HepG2 (cell line): ENCODE data around the gene CACNA1I. TPM values are rescaled to one million over a fixed set of nuclear protein-coding genes. Genes with fewer than 3 reads are reported as not detected.

Experiments
- AKAP8 ChIP-seq: sonication (generic); formaldehyde crosslinking; IDR thresholded peaks from 2 replicates; pipeline ENCODE4 v1.5.1; 2020; ENCODE audit warnings: mild to moderate bottlenecking, missing genetic modification reagents
- BCL6 ChIP-seq: IDR thresholded peaks from 2 replicates; pipeline ENCODE4 v1.6.1; 2016; ENCODE audit warnings: missing genetic modification reagents, missing compliant biosample characterization
- FOXA3 ChIP-seq: IDR thresholded peaks from 2 replicates; pipeline ENCODE4 v1.6.1; 2016; ENCODE audit warnings: missing genetic modification reagents, missing compliant biosample characterization
- FOXK1 ChIP-seq: sonication (generic); formaldehyde crosslinking; IDR thresholded peaks from 2 replicates; pipeline ENCODE4 v1.4.0; 2020; ENCODE audit warnings: low read depth, missing genetic modification reagents, borderline replicate concordance
- NR2C2 ChIP-seq: sonication (generic); formaldehyde crosslinking; IDR thresholded peaks from 2 replicates; pipeline ENCODE4 v1.4.0; 2020; ENCODE audit warnings: missing genetic modification reagents, mild to moderate bottlenecking, moderate library complexity, borderline replicate concordance
- NR2F1 ChIP-seq, 2 experiments: fragments of 450-650 bp in 1 of 2; formaldehyde crosslinking in 1 of 2; IDR thresholded peaks; 2 replicates each; pipeline versions ENCODE4 v1.5.0 to v1.6.1; 2016 to 2020; ENCODE audit warnings: mild to moderate bottlenecking in 1 of 2, missing compliant biosample characterization in 1 of 2, missing genetic modification reagents in 1 of 2, moderate library complexity in 1 of 2
- PAXIP1 ChIP-seq: sonication (generic); formaldehyde crosslinking; conservative IDR thresholded peaks from 2 replicates; pipeline ENCODE4 v1.4.0; 2020; ENCODE audit warnings: mild to moderate bottlenecking, missing genetic modification reagents, moderate library complexity
- POLR2G ChIP-seq: fragments of 200-400 bp; formaldehyde crosslinking; IDR thresholded peaks from 2 replicates; pipeline ENCODE4 v1.6.1; 2018; ENCODE audit warnings: mild to moderate bottlenecking, low read depth, low read length, moderate library complexity
- RARA ChIP-seq: IDR thresholded peaks from 2 replicates; pipeline ENCODE4 v1.6.1; 2016; ENCODE audit warnings: missing genetic modification reagents, missing compliant biosample characterization
- RXRA ChIP-seq: sonication (generic); formaldehyde crosslinking; IDR thresholded peaks from 2 replicates; pipeline ENCODE4 v1.5.1; 2020; ENCODE audit warnings: missing genetic modification reagents
- SOX6 ChIP-seq, 2 experiments: fragments of 450-650 bp in 1 of 2; sonication (generic) in 1 of 2; formaldehyde crosslinking in 1 of 2; IDR thresholded peaks; 2 replicates each; pipeline versions ENCODE4 v1.4.0 to v1.6.1; 2017 to 2020; ENCODE audit warnings: antibody characterized with exemption in 1 of 2, mild to moderate bottlenecking in 1 of 2, missing genetic modification reagents in 1 of 2
- TBX2 ChIP-seq: sonication (generic); formaldehyde crosslinking; IDR thresholded peaks from 2 replicates; pipeline ENCODE4 v1.5.0; 2020; ENCODE audit warnings: missing genetic modification reagents, mild to moderate bottlenecking, borderline replicate concordance
- THRA ChIP-seq: sonication (generic); formaldehyde crosslinking; IDR thresholded peaks from 2 replicates; pipeline ENCODE4 v1.4.0; 2020; ENCODE audit warnings: missing genetic modification reagents, borderline replicate concordance
- ZFX ChIP-seq: sonication (generic); formaldehyde crosslinking; IDR thresholded peaks from 2 replicates; pipeline ENCODE4 v1.4.0; 2020; ENCODE audit warnings: mild to moderate bottlenecking, low read depth, missing genetic modification reagents, moderate library complexity
- ZMAT3 ChIP-seq: sonication (generic); formaldehyde crosslinking; conservative IDR thresholded peaks from 2 replicates; pipeline ENCODE4 v1.7.0; 2021; ENCODE audit warnings: missing genetic modification reagents
- ZNF17 ChIP-seq: sonication (generic); formaldehyde crosslinking; IDR thresholded peaks from 2 replicates; pipeline ENCODE4 v1.5.0; 2020; ENCODE audit warnings: mild to moderate bottlenecking, missing genetic modification reagents
- ZNF431 ChIP-seq: sonication (generic); formaldehyde crosslinking; IDR thresholded peaks from 2 replicates; pipeline ENCODE4 v1.9.0; 2022; ENCODE audit warnings: missing genetic modification reagents, low read depth, mild to moderate bottlenecking, borderline replicate concordance
- ZNF570 ChIP-seq: sonication (generic); formaldehyde crosslinking; IDR thresholded peaks from 2 replicates; pipeline ENCODE4 v1.4.0; 2020; ENCODE audit warnings: mild to moderate bottlenecking, missing genetic modification reagents, borderline replicate concordance
- polyA plus RNA-seq, 8 experiments: library from polyadenylated mRNA; depleted of rRNA in 3 of 8; stranded (reverse) in 7 of 8; unstranded in 1 of 8; fragments of >200 nt; fragmentation: Illumina TruSeq in 4 of 8; extraction: Trizol in 4 of 8; gene quantifications; 2 replicates each; pipeline versions ENCODE4 v1.2.1 to v1.2.3, GENCODE V29; 2011 to 2016; ENCODE audit warnings: low read depth in 4 of 8, missing spikeins in 1 of 8, mixed read lengths in 1 of 8; ENCODE audit not compliant: insufficient read depth in 1 of 8
- total RNA-seq, 5 experiments: library from RNA; depleted of rRNA; stranded (reverse); fragments of >200 nt; fragmentation: Illumina TruSeq; extraction: Trizol; gene quantifications; 2 replicates each; pipeline ENCODE4 v1.2.3, GENCODE V29; 2016; ENCODE audit warnings: low read depth in 1 of 5
- TF ChIP-seq, protein P1 (sequence below): sonication (generic); formaldehyde crosslinking; IDR thresholded peaks from 2 replicates; pipeline ENCODE4 v1.4.0; 2020; ENCODE audit warnings: missing genetic modification reagents
- TF ChIP-seq, protein P2 (sequence below): sonication (generic); formaldehyde crosslinking; IDR thresholded peaks from 2 replicates; pipeline ENCODE4 v1.5.1; 2020; ENCODE audit warnings: mild to moderate bottlenecking, moderate library complexity, missing genetic modification reagents

Gene CACNA1I
- total and polyA plus RNA-seq, 2 of the 13 experiments (the other 11 are each of a cell fraction or from before 2014, with no cell fraction given), result not detected

- TF ChIP-seq NR2C2 (0 out of 2 replicates have a peak, but pooled peaks have one; percentile 32), POLR2G (peak; percentile 21), PAXIP1 (CRISPR knock-in tag) (0 out of 2 replicates have a peak, but pooled peaks have one; percentile 37), BCL6 (peak; percentile 49), ZNF17 (CRISPR knock-in tag) (no peak), NR2F1 (CRISPR knock-in tag; IDR thresholded peaks at IDR 0.05) (peak in 1 of 2 experiments; percentile 50; a peak in 2 of 4 replicates), THRA (peak; percentile 20; the same call in 1 of the 2 replicates), SOX6 (IDR thresholded peaks at IDR 0.05) (no peak), SOX6 (CRISPR knock-in tag; IDR thresholded peaks at IDR 0.05) (peak; percentile 43; the same call in 1 of the 2 replicates), FOXA3 (peak; percentile 34; the same call in 1 of the 2 replicates), RXRA (CRISPR knock-in tag) (peak; percentile 51; the same call in 1 of the 2 replicates), ZFX (CRISPR knock-in tag) (peak; percentile 55; the same call in 1 of the 2 replicates), RARA (CRISPR knock-in tag) (peak; percentile 91), FOXK1 (CRISPR knock-in tag) (peak; percentile 16; the same call in 1 of the 2 replicates), ZNF570 (CRISPR knock-in tag) (no peak), ZNF431 (CRISPR knock-in tag) (0 out of 2 replicates have a peak, but pooled peaks have one; percentile 44), ZMAT3 (CRISPR knock-in tag) (0 out of 2 replicates have a peak, but pooled peaks have one; percentile 35), AKAP8 (CRISPR knock-in tag) (peak; percentile 68; the same call in 1 of the 2 replicates), TBX2 (CRISPR knock-in tag) (no peak; the same call in 1 of the 2 replicates)
- TF ChIP-seq, protein P1, sequence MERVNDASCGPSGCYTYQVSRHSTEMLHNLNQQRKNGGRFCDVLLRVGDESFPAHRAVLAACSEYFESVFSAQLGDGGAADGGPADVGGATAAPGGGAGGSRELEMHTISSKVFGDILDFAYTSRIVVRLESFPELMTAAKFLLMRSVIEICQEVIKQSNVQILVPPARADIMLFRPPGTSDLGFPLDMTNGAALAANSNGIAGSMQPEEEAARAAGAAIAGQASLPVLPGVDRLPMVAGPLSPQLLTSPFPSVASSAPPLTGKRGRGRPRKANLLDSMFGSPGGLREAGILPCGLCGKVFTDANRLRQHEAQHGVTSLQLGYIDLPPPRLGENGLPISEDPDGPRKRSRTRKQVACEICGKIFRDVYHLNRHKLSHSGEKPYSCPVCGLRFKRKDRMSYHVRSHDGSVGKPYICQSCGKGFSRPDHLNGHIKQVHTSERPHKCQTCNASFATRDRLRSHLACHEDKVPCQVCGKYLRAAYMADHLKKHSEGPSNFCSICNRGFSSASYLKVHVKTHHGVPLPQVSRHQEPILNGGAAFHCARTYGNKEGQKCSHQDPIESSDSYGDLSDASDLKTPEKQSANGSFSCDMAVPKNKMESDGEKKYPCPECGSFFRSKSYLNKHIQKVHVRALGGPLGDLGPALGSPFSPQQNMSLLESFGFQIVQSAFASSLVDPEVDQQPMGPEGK (CRISPR knock-in tag), result peak; percentile 18; the same call in 1 of the 2 replicates
- TF ChIP-seq, protein P2, sequence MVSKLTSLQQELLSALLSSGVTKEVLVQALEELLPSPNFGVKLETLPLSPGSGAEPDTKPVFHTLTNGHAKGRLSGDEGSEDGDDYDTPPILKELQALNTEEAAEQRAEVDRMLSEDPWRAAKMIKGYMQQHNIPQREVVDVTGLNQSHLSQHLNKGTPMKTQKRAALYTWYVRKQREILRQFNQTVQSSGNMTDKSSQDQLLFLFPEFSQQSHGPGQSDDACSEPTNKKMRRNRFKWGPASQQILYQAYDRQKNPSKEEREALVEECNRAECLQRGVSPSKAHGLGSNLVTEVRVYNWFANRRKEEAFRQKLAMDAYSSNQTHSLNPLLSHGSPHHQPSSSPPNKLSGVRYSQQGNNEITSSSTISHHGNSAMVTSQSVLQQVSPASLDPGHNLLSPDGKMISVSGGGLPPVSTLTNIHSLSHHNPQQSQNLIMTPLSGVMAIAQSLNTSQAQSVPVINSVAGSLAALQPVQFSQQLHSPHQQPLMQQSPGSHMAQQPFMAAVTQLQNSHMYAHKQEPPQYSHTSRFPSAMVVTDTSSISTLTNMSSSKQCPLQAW (CRISPR knock-in tag), result peak; percentile 32; the same call in 1 of the 2 replicates
Measured at GRCh38 chr22:39527481-39527961, 43.0 kb upstream of the CACNA1I start (continued).
